Measurements from ENCODE around the gene MYBPC2. TPM values are rescaled to one million over a fixed set of nuclear protein-coding genes. Genes with fewer than 3 reads are reported as not detected.
"Not testable (repeated sequence)": the region's sequence is repeated elsewhere in the genome, so short reads cannot be mapped to it uniquely, and the experiment has no call there.

The MYBPC2 gene
- total RNA-seq, 1 experiment from 2014 or later, result not detected

DNA sequence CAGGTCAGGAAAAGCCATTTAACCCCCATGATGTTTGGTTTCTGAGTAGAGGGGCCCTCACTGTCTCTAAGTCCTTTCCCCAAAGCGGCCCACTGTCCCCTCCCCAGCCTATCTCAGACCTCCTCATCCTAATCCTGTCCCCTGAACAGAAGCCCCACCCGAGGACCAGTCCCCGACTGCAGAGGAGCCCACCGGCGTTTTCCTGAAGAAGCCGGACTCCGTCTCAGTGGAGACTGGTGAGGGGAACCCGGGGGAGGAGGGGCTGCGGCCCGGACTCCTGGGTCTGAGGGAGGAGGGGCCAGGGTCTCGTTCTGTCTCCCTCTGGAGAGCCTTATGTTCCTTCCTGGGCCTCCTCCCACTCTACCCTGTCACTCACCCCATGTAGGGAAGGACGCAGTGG is 2.9 kb downstream of the MYBPC2 start:
- BruUV-seq (replicated peaks), result no TSS peak
- CTCF ChIA-PET, result interaction anchor here (0.8 kb wide), 1 partner anchor 25 kb away, joined by 7 read pairs; no protein-coding TSS in a partner anchor
- peaks cover 11% of the 10 kb centered on the region for H3K4me1 Mint-ChIP-seq (ENCODE audit: insufficient read depth, unreplicated experiment)
- H3K27me3 Mint-ChIP-seq (ENCODE audit: insufficient read depth, unreplicated experiment), result peaks cover 47% of the 10 kb centered on the region
- intact Hi-C loops (cut with micrococcal nuclease), result no loop called here
- no peak overlapping the region for H3K4me3 Mint-ChIP-seq (ENCODE audit: unreplicated experiment)
- no peak for DNase-seq (ENCODE audit: unreplicated experiment)
- TF ChIP-seq CTCF (IDR thresholded peaks at IDR 0.05; ENCODE audit: unreplicated experiment), result no peak
- POLR2A ChIA-PET, result no interaction called here
- no peak overlapping the region for H3K27ac Mint-ChIP-seq (ENCODE audit: low read depth, unreplicated experiment)
- no peaks in the 10 kb centered on the region for H3K36me3 Mint-ChIP-seq (ENCODE audit: insufficient read depth, unreplicated experiment)
- H3K9me3 Mint-ChIP-seq (ENCODE audit: unreplicated experiment), result no peaks in the 10 kb centered on the region

DNA sequence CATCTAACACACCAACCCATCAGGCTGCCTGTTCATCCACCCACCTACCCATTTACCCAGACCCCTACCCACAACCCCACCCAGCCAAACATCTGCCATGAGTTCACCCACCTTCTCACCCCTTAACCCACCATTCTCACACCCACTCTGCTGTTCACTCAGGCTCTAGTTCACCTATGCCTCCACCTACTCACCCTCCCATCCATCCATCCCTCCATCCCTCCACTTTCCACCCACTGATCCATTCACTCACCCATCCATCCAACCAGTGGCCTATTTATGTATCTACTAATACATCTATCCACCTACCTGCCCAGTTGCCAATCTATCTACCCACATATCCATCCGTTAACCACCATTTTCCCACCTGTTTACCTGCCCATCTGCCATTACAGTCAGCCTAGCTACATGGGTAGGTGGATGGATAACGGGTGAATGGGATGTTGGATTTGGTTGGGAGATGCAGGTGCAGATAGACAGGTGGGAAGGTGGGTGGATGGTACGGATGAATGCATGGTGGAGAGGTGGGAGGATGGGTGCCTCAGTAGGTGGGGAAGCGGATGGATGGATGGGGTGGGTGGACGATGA is 5.3 kb downstream of the MYBPC2 start:
- no peak for DNase-seq (ENCODE audit: unreplicated experiment)
- Mint-ChIP-seq H3K27me3 (ENCODE audit: insufficient read depth, unreplicated experiment) (peaks cover 47% of the 10 kb centered on the region), H3K4me1 (ENCODE audit: insufficient read depth, unreplicated experiment) (no peaks in the 10 kb centered on the region), H3K36me3 (ENCODE audit: insufficient read depth, unreplicated experiment) (no peaks in the 10 kb centered on the region), H3K4me3 (ENCODE audit: unreplicated experiment) (no peak overlapping the region), H3K9me3 (ENCODE audit: unreplicated experiment) (no peaks in the 10 kb centered on the region), H3K27ac (ENCODE audit: low read depth, unreplicated experiment) (no peak overlapping the region)
- BruUV-seq (replicated peaks), result no TSS peak
- ChIA-PET POLR2A (no interaction called here), CTCF (interaction anchor here (0.7 kb wide), 1 partner anchor 24 kb away, joined by 3 read pairs; no protein-coding TSS in a partner anchor)
- TF ChIP-seq CTCF (IDR thresholded peaks at IDR 0.05; ENCODE audit: unreplicated experiment), result no peak
- intact Hi-C loops (cut with micrococcal nuclease), result no loop called here

- H3K27ac Mint-ChIP-seq (ENCODE audit: low read depth, unreplicated experiment); DNase-seq (ENCODE audit: unreplicated experiment); H3K4me3 Mint-ChIP-seq (ENCODE audit: unreplicated experiment); CTCF ChIA-PET; H3K4me1 Mint-ChIP-seq (ENCODE audit: insufficient read depth, unreplicated experiment); H3K9me3 Mint-ChIP-seq (ENCODE audit: unreplicated experiment); POLR2A ChIA-PET; BruUV-seq (replicated peaks); H3K36me3 Mint-ChIP-seq (ENCODE audit: insufficient read depth, unreplicated experiment); intact Hi-C loops (cut with micrococcal nuclease): not testable (repeated sequence)
- H3K27me3 Mint-ChIP-seq (ENCODE audit: insufficient read depth, unreplicated experiment), result peaks cover 54% of the 10 kb centered on the region
These were observed 6.4 kb downstream of the MYBPC2 start for GRCh38 chr19:50439130-50439529.

DNA sequence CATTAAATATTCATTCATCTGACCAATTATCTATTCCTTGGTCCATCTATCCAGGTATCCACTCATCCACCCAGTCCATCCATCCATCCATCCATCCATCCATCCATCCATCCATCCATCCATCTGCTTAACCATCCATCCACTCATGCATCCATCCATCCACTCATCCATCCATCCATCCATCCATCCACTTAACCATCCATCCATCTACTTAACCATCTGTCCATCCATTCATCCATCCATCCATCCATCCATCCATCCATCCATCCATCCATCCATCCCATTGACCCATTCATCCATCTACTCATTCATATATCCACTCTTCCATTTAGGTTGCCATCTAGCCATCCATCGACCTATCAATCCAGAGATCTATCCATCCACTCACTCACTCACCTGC is 11.4 kb downstream of the MYBPC2 start:
- no peaks in the 10 kb centered on the region for H3K4me1 Mint-ChIP-seq (ENCODE audit: insufficient read depth, unreplicated experiment)
- no peaks in the 10 kb centered on the region for H3K36me3 Mint-ChIP-seq (ENCODE audit: insufficient read depth, unreplicated experiment)
- peaks cover 26% of the 10 kb centered on the region for H3K27me3 Mint-ChIP-seq (ENCODE audit: insufficient read depth, unreplicated experiment)
- peaks cover 10% of the 10 kb centered on the region for H3K9me3 Mint-ChIP-seq (ENCODE audit: unreplicated experiment)
- no peak overlapping the region for H3K27ac Mint-ChIP-seq (ENCODE audit: low read depth, unreplicated experiment)
- intact Hi-C loops (cut with micrococcal nuclease), result no loop called here
- BruUV-seq (replicated peaks), result no TSS peak
- DNase-seq (ENCODE audit: unreplicated experiment), result no peak
- CTCF ChIA-PET, result no interaction called here
- POLR2A ChIA-PET, result interaction anchor here (0.6 kb wide), 1 partner anchor 36 kb away, joined by 5 read pairs; no protein-coding TSS in a partner anchor
- H3K4me3 Mint-ChIP-seq (ENCODE audit: unreplicated experiment), result no peak overlapping the region
- TF ChIP-seq CTCF (IDR thresholded peaks at IDR 0.05; ENCODE audit: unreplicated experiment), result no peak

- Mint-ChIP-seq H3K4me3 (ENCODE audit: unreplicated experiment) (no peak overlapping the region), H3K4me1 (ENCODE audit: insufficient read depth, unreplicated experiment) (no peaks in the 10 kb centered on the region), H3K36me3 (ENCODE audit: insufficient read depth, unreplicated experiment) (no peaks in the 10 kb centered on the region), H3K27ac (ENCODE audit: low read depth, unreplicated experiment) (no peak overlapping the region), H3K27me3 (ENCODE audit: insufficient read depth, unreplicated experiment) (peaks cover 14% of the 10 kb centered on the region), H3K9me3 (ENCODE audit: unreplicated experiment) (peaks cover 10% of the 10 kb centered on the region)
- no peak for DNase-seq (ENCODE audit: unreplicated experiment)
- no peak for TF ChIP-seq CTCF (IDR thresholded peaks at IDR 0.05; ENCODE audit: unreplicated experiment)
- ChIA-PET CTCF (interaction anchor here (1.0 kb wide), 1 partner anchor 16 kb away, joined by 3 read pairs; no protein-coding TSS in a partner anchor), POLR2A (no interaction called here)
- no TSS peak for BruUV-seq (replicated peaks)
- intact Hi-C loops (cut with micrococcal nuclease), result no loop called here
These were observed 14.4 kb downstream of the MYBPC2 start for GRCh38 chr19:50447053-50447452.

Measured in MCF 10A (cell line).